IMR-90 (cell line): ENCODE results near the gene F2RL3. TPM values are rescaled to one million over a fixed set of nuclear protein-coding genes. Genes with fewer than 3 reads are reported as not detected.

Source experiments
- ATAC-seq: fragments of 200-7000 bp; cut with Tn5 transposase; 2 replicates; pipeline ENCODE4 v1.9.1; 2020; ENCODE audit warnings: low read depth, mild to moderate bottlenecking, moderate library complexity
- BruUV-seq: library from RNA; stranded (reverse); fragments of 400-500 nt; replicated peaks from 2 replicates; lab custom pipeline; 2021; lab: Mats Ljungman, UMichigan
- CTCF ChIA-PET: fragments of 300-600 bp; formaldehyde crosslinking; extraction: SDS; loops from one replicate; lab custom pipeline; 2021; ENCODE audit warnings: antibody characterized with exemption; lab: Yijun Ruan, JAX
- POLR2A ChIA-PET: fragments of 300-600 bp; sonication (Branson Sonifier 250); formaldehyde crosslinking; loops from one replicate; lab custom pipeline; 2022; ENCODE audit warnings: antibody characterized with exemption; ENCODE audit not compliant: unreplicated experiment; lab: Charles Lee
- DNase-seq: peaks from one replicate; pipeline ENCODE4 v3.0.0; 2013
- H2AFZ ChIP-seq: replicated peaks from 2 replicates; pipeline ENCODE3; 2013; ENCODE audit warnings: low read length, mild to moderate bottlenecking; ENCODE audit not compliant: poor library complexity
- H2AK5ac ChIP-seq: 2 replicates; pipeline ENCODE4 v1.6.1; 2013; ENCODE audit warnings: low read depth, low read length, inconsistent platforms
- H2AK9ac ChIP-seq: replicated peaks from 2 replicates; pipeline ENCODE3; 2013; ENCODE audit warnings: mild to moderate bottlenecking, low read depth, low read length, moderate library complexity; ENCODE audit not compliant: poor library complexity
- H2BK120ac ChIP-seq: 2 replicates; pipeline ENCODE4 v1.6.1; 2013; ENCODE audit warnings: low read depth, low read length, inconsistent platforms
- H2BK15ac ChIP-seq: 3 replicates; pipeline ENCODE4 v1.6.1; 2013; ENCODE audit warnings: low read depth, low read length, inconsistent platforms
- H2BK20ac ChIP-seq: 2 replicates; pipeline ENCODE4 v1.6.1; 2013; ENCODE audit warnings: low read depth, mild to moderate bottlenecking, inconsistent platforms, low read length, moderate library complexity
- H2BK5ac ChIP-seq: 2 replicates; pipeline ENCODE4 v1.6.1; 2013; ENCODE audit warnings: mild to moderate bottlenecking, low read depth, low read length, inconsistent platforms; ENCODE audit not compliant: poor library complexity, severe bottlenecking
- H3K14ac ChIP-seq: replicated peaks from 2 replicates; pipeline ENCODE4 v1.6.1; 2013; ENCODE audit warnings: low read depth, low read length, inconsistent platforms
- H3K18ac ChIP-seq: 2 replicates; pipeline ENCODE4 v1.6.1; 2013; ENCODE audit warnings: low read depth, low read length, control low read depth
- H3K23ac ChIP-seq: 2 replicates; pipeline ENCODE4 v1.6.1; 2013; ENCODE audit warnings: low read depth, low read length, inconsistent platforms
- H3K27ac ChIP-seq: 2 replicates; pipeline ENCODE4 v1.5.1; 2013; ENCODE audit warnings: mild to moderate bottlenecking, control low read depth, low read length; ENCODE audit not compliant: insufficient read depth
- H3K27me3 ChIP-seq: 2 replicates; pipeline ENCODE4 v1.6.1; 2013; ENCODE audit warnings: low read length; ENCODE audit not compliant: control insufficient read depth, insufficient read depth
- H3K36me3 ChIP-seq: 2 replicates; pipeline ENCODE4 v1.6.1; 2013; ENCODE audit warnings: low read length, mixed read lengths; ENCODE audit not compliant: control insufficient read depth, insufficient read depth
- H3K4ac ChIP-seq: 2 replicates; pipeline ENCODE4 v1.6.1; 2013; ENCODE audit warnings: low read depth, low read length, inconsistent platforms
- H3K4me1 ChIP-seq: 2 replicates; pipeline ENCODE4 v1.6.1; 2013; ENCODE audit warnings: low read length, mixed read lengths; ENCODE audit not compliant: control insufficient read depth, insufficient read depth
- H3K4me2 ChIP-seq: 2 replicates; pipeline ENCODE4 v1.6.1; 2013; ENCODE audit warnings: low read depth, mild to moderate bottlenecking, control low read depth, low read length, moderate library complexity
- H3K4me3 ChIP-seq: 2 replicates; pipeline ENCODE4 v1.5.1; 2013; ENCODE audit warnings: low read depth, mild to moderate bottlenecking, control low read depth, low read length, moderate library complexity; ENCODE audit not compliant: insufficient read depth
- H3K56ac ChIP-seq: 2 replicates; pipeline ENCODE4 v1.6.1; 2013; ENCODE audit warnings: low read length, inconsistent platforms; ENCODE audit not compliant: insufficient read depth; ENCODE audit errors: extremely low read depth
- H3K79me1 ChIP-seq, 2 experiments: 2 replicates each; pipeline ENCODE4 v1.6.1; 2013; ENCODE audit warnings: low read length in 2 of 2, inconsistent platforms in 1 of 2, low read depth in 1 of 2
- H3K9ac ChIP-seq: 2 replicates; pipeline ENCODE4 v1.6.1; 2013; ENCODE audit warnings: low read depth, low read length, control low read depth
- H3K9me1 ChIP-seq: 2 replicates; pipeline ENCODE4 v1.6.1; 2013; ENCODE audit warnings: low read length, inconsistent platforms; ENCODE audit not compliant: insufficient read depth
- H3K9me3 ChIP-seq: 2 replicates; pipeline ENCODE4 v1.6.1; 2013; ENCODE audit warnings: low read length; ENCODE audit not compliant: control insufficient read depth, insufficient read depth
- H4K20me1 ChIP-seq: 2 replicates; pipeline ENCODE4 v1.6.1; 2013; ENCODE audit warnings: low read length, inconsistent platforms; ENCODE audit not compliant: insufficient read depth
- H4K5ac ChIP-seq: 2 replicates; pipeline ENCODE4 v1.6.1; 2013; ENCODE audit warnings: mild to moderate bottlenecking, low read depth, low read length, control low read depth
- H4K8ac ChIP-seq, 2 experiments: 2 replicates each; pipeline ENCODE4 v1.6.1; 2013; ENCODE audit warnings: low read depth in 2 of 2, low read length in 2 of 2, control low read depth in 1 of 2, inconsistent platforms in 1 of 2
- H4K91ac ChIP-seq: 2 replicates; pipeline ENCODE4 v1.6.1; 2013; ENCODE audit warnings: low read depth, low read length, inconsistent platforms; ENCODE audit not compliant: insufficient read depth
- CEBPB ChIP-seq: IDR thresholded peaks from 2 replicates; pipeline ENCODE4 v1.6.1; 2012; ENCODE audit warnings: low read depth, low read length, improper control_type of control experiment
- CHD1 ChIP-seq: IDR thresholded peaks from 2 replicates; pipeline ENCODE4 v1.6.1; 2012; ENCODE audit warnings: low read depth, low read length, improper control_type of control experiment
- CTCF ChIP-seq: conservative IDR thresholded peaks from 2 replicates; pipeline ENCODE4 v1.5.1; 2012; ENCODE audit warnings: mild to moderate bottlenecking, low read depth, low read length, improper control_type of control experiment
- ELK1 ChIP-seq: fragments of 150-350 bp; IDR thresholded peaks from 2 replicates; pipeline ENCODE4 v1.6.1; 2016; ENCODE audit warnings: low read depth, mild to moderate bottlenecking, low read length, moderate library complexity, borderline replicate concordance
- FOS ChIP-seq: fragments of 150-350 bp; IDR thresholded peaks from 2 replicates; pipeline ENCODE4 v1.6.1; 2016; ENCODE audit warnings: low read depth, low read length
- MAFK ChIP-seq: IDR thresholded peaks from 2 replicates; pipeline ENCODE4 v1.6.1; 2012; ENCODE audit warnings: low read depth, low read length, improper control_type of control experiment
- MAZ ChIP-seq: IDR thresholded peaks from 2 replicates; pipeline ENCODE4 v1.6.1; 2012; ENCODE audit warnings: low read depth, mild to moderate bottlenecking, low read length, improper control_type of control experiment, moderate library complexity, borderline replicate concordance
- MXI1 ChIP-seq: IDR thresholded peaks from 2 replicates; pipeline ENCODE4 v1.6.1; 2012; ENCODE audit warnings: low read depth, mild to moderate bottlenecking, low read length, moderate library complexity, borderline replicate concordance
- NFE2L2 ChIP-seq: fragments of 150-350 bp; IDR thresholded peaks from 2 replicates; pipeline ENCODE4 v1.6.1; 2016; ENCODE audit warnings: low read depth, mild to moderate bottlenecking, low read length
- POLR2A ChIP-seq: IDR thresholded peaks from 2 replicates; pipeline ENCODE4 v1.6.1; 2012; ENCODE audit warnings: mild to moderate bottlenecking, low read depth, low read length
- RCOR1 ChIP-seq: IDR thresholded peaks from 2 replicates; pipeline ENCODE4 v1.6.1; 2012; ENCODE audit warnings: mild to moderate bottlenecking, low read length, improper control_type of control experiment; ENCODE audit not compliant: insufficient replicate concordance
- RFX5 ChIP-seq: IDR thresholded peaks from 2 replicates; pipeline ENCODE4 v1.8.0; 2012; ENCODE audit warnings: low read depth, mild to moderate bottlenecking, low read length, moderate library complexity
- SMC3 ChIP-seq: fragments of 150-350 bp; IDR thresholded peaks from 2 replicates; pipeline ENCODE4 v1.6.1; 2016; ENCODE audit warnings: low read depth, mild to moderate bottlenecking, antibody characterized with exemption, low read length, moderate library complexity
- WGBS, 2 experiments: methylation state at CpG; one replicate each; pipeline versions ENCODE4 v1.1.5 to v1.1.7; 2013; ENCODE audit warnings: missing lambda C conversion rate in 2 of 2; ENCODE audit not compliant: insufficient read length in 1 of 2; ENCODE audit errors: extremely low coverage in 2 of 2; 5-methylcytosine and 5-hydroxymethylcytosine counted together
- dilution Hi-C: fragments of 300-500 bp; cut with HindIII; formaldehyde crosslinking; loops from one replicate; pipeline ENCODE4 v1.14.3; 2018; ENCODE audit warnings: low sequenced_read_pairs; ENCODE audit not compliant: unreplicated experiment
- in situ Hi-C: fragments of 300-500 bp; cut with MboI; formaldehyde crosslinking; loops from 3 replicates; pipeline ENCODE4 v1.14.3; 2019; ENCODE audit warnings: low sequenced_read_pairs, inconsistent platforms, mixed read lengths
- intact Hi-C: fragments of 100-400 bp; cut with micrococcal nuclease; formaldehyde crosslinking; loops from 2 replicates; pipeline ENCODE4 v1.10.0; 2022
- polyA plus RNA-seq, 3 experiments: library from polyadenylated mRNA; depleted of rRNA; stranded (reverse); fragments of >200 nt; gene quantifications; 2 replicates each; pipeline ENCODE4 v1.2.3, GENCODE V29; 2012; ENCODE audit warnings: low replicate concordance in 1 of 3
- total RNA-seq: library from RNA; depleted of rRNA; stranded (reverse); fragments of >200 nt; gene quantifications from 2 replicates; pipeline ENCODE4 v1.2.3, GENCODE V29; 2012

F2RL3 gene
- total and polyA plus RNA-seq, 2 of the 4 experiments (the other 2 are of a cell fraction): 0.03 TPM; not detected in 1

- no peak overlapping the region for H3K4ac ChIP-seq
- 100% methylated on average over 1 of the region's 10 CpGs; no CpG with 5 or more reads in 1 of the 2 experiments for WGBS, 2 experiments
- no peak overlapping the region for H4K5ac ChIP-seq
- H2BK20ac ChIP-seq: no peak overlapping the region
- H2AFZ ChIP-seq: no peak overlapping the region
- ChIA-PET POLR2A (no interaction called here), CTCF (no interaction called here)
- no peaks in the 10 kb centered on the region for H3K27me3 ChIP-seq
- ATAC-seq: no peak
- dilution Hi-C loops (no loop called here), in situ Hi-C loops (no loop called here), intact Hi-C loops (no loop called here)
- H2BK120ac ChIP-seq: no peak overlapping the region
- H2AK5ac ChIP-seq: no peak overlapping the region
- H3K9me3 ChIP-seq: no peaks in the 10 kb centered on the region
- no peak overlapping the region for H4K8ac ChIP-seq
- no peak for DNase-seq
- no peak overlapping the region for H3K56ac ChIP-seq
- TF ChIP-seq CTCF (no peak), MAZ (no peak), RCOR1 (no peak), ELK1 (no peak), MXI1 (no peak), MAFK (no peak), RFX5 (no peak), FOS (no peak), POLR2A (no peak), CEBPB (no peak), SMC3 (no peak), NFE2L2 (no peak), CHD1 (no peak)
- H3K36me3 ChIP-seq: peaks cover 86% of the 10 kb centered on the region
- no peak overlapping the region for H4K91ac ChIP-seq
- no peaks in the 10 kb centered on the region; the same call in 1 of the 2 replicates for H4K20me1 ChIP-seq
- H3K4me3 ChIP-seq: no peak overlapping the region
- no peak overlapping the region for H3K18ac ChIP-seq
- peaks cover 0 to 22% of the 10 kb centered on the region in 2 experiments; a peak in 1 of 4 replicates for H3K79me1 ChIP-seq
- H2AK9ac ChIP-seq: no peak overlapping the region
- no peak overlapping the region for H3K23ac ChIP-seq
- H3K14ac ChIP-seq: no peak overlapping the region
- H3K9me1 ChIP-seq: no peaks in the 10 kb centered on the region; the same call in 1 of the 2 replicates
- no peak overlapping the region for H2BK5ac ChIP-seq
- H3K27ac ChIP-seq: no peak overlapping the region
- no TSS peak for BruUV-seq
- H3K4me1 ChIP-seq: no peaks in the 10 kb centered on the region
- H3K9ac ChIP-seq: no peak overlapping the region
- H2BK15ac ChIP-seq: no peak overlapping the region
- no peak overlapping the region for H3K4me2 ChIP-seq
These were observed 21.6 kb upstream of the F2RL3 start for GRCh38 chr19:16867211-16867610.
